Activated CD4-positive, alpha-beta T cell treated with anti-CD3 and anti-CD28 coated beads for 36 hours (primary cell): ENCODE measurements around the gene PPP2R2B. TPM values are rescaled to one million over a fixed set of nuclear protein-coding genes. Genes with fewer than 3 reads are reported as not detected.

Experiments
- ATAC-seq: fragments of 200-7000 bp; cut with Tn5 transposase; one replicate; pipeline ENCODE4 v1.10.0; 2021; ENCODE audit warnings: mild to moderate bottlenecking, moderate library complexity
- CTCF ChIA-PET: fragments of 350-600 bp; sonication (Branson Sonifier 250); formaldehyde crosslinking; loops from one replicate; lab custom pipeline; 2021; ENCODE audit warnings: antibody characterized with exemption; lab: Charles Lee
- POLR2A ChIA-PET: fragments of 350-600 bp; sonication (Branson Sonifier 250); formaldehyde crosslinking; loops from one replicate; lab custom pipeline; 2021; ENCODE audit warnings: antibody characterized with exemption, inconsistent platforms; lab: Charles Lee
- DNase-seq: peaks from one replicate; pipeline ENCODE4 v3.0.0-alpha.2; 2020
- H3K27ac Mint-ChIP-seq: one replicate; pipeline ENCODE4 v1.8.0; 2021; ENCODE audit warnings: mixed read lengths
- H3K27me3 Mint-ChIP-seq: one replicate; pipeline ENCODE4 v1.8.0; 2021; ENCODE audit warnings: mixed read lengths
- H3K36me3 Mint-ChIP-seq: one replicate; pipeline ENCODE4 v1.8.0; 2021; ENCODE audit warnings: low read depth, mixed read lengths
- H3K4me1 Mint-ChIP-seq: one replicate; pipeline ENCODE4 v1.8.0; 2021; ENCODE audit warnings: mixed read lengths
- H3K4me3 Mint-ChIP-seq: one replicate; pipeline ENCODE4 v1.8.0; 2021; ENCODE audit warnings: mild to moderate bottlenecking, moderate library complexity, mixed read lengths
- H3K9me3 Mint-ChIP-seq: one replicate; pipeline ENCODE4 v1.8.0; 2021; ENCODE audit warnings: low read depth, mixed read lengths
- intact Hi-C, 2 experiments: fragments of 100-400 bp; cut with DNase I in 1 of 2; cut with micrococcal nuclease in 1 of 2; formaldehyde crosslinking; loops; one replicate each; pipeline versions ENCODE4 v1.14.2 to v1.15.1; 2022 to 2024; cut with DNase I, micrococcal nuclease
- total RNA-seq, 2 experiments: library from RNA; stranded (reverse); gene quantifications; one replicate each; pipeline ENCODE4 v1.2.3, GENCODE V29; 2021

The PPP2R2B gene
- total RNA-seq, 2 experiments from 2014 or later, result 0.40 to 0.85 TPM

- ChIA-PET POLR2A (no interaction called here), CTCF (no interaction called here)
- H3K9me3 Mint-ChIP-seq, result no peaks in the 10 kb centered on the region
- no peak overlapping the region for H3K4me3 Mint-ChIP-seq
- no peak overlapping the region for H3K27ac Mint-ChIP-seq
- ATAC-seq (no peak), DNase-seq (no peak)
- no peaks in the 10 kb centered on the region for H3K4me1 Mint-ChIP-seq
- H3K36me3 Mint-ChIP-seq, result no peaks in the 10 kb centered on the region
- intact Hi-C loops, result no loop called here
- H3K27me3 Mint-ChIP-seq, result peaks cover 6% of the 10 kb centered on the region
Observed at GRCh38 chr5:146903789-146904188, 25.2 kb upstream of the PPP2R2B start.

- ATAC-seq (no peak), DNase-seq (no peak)
- Mint-ChIP-seq H3K36me3 (no peaks in the 10 kb centered on the region), H3K27ac (no peak overlapping the region), H3K27me3 (peaks cover 6% of the 10 kb centered on the region), H3K4me3 (no peak overlapping the region), H3K9me3 (peaks cover under 1% of the 10 kb centered on the region), H3K4me1 (no peaks in the 10 kb centered on the region)
- intact Hi-C loops, result no loop called here
- ChIA-PET CTCF (no interaction called here), POLR2A (no interaction called here)
Observed at GRCh38 chr5:146902471-146902870, 23.9 kb upstream of the PPP2R2B start.

GRCh38 chr5:146897061-146897460 is 18.5 kb upstream of the PPP2R2B start:
- CTCF ChIA-PET, result no interaction called here
- intact Hi-C loops, result no loop called here
- Mint-ChIP-seq H3K4me3 (no peak overlapping the region), H3K27me3 (peaks cover 8% of the 10 kb centered on the region), H3K36me3 (no peaks in the 10 kb centered on the region), H3K9me3 (peaks cover 2% of the 10 kb centered on the region), H3K4me1 (peaks cover 13% of the 10 kb centered on the region), H3K27ac (no peak overlapping the region)
- ATAC-seq (no peak), DNase-seq (no peak)
- POLR2A ChIA-PET, result no interaction called here

GRCh38 chr5:146894753-146895521 is 16.4 kb upstream of the PPP2R2B start:
- H3K4me1 Mint-ChIP-seq, result peaks cover 13% of the 10 kb centered on the region
- ATAC-seq, result peak; percentile 88
- POLR2A ChIA-PET, result no interaction called here
- CTCF ChIA-PET, result interaction anchor here (0.9 to 1.2 kb wide), 3 partner anchors 12 to 36 kb away, joined by 3 to 4 read pairs (median 3); no protein-coding TSS in a partner anchor
- H3K9me3 Mint-ChIP-seq, result peaks cover 2% of the 10 kb centered on the region
- no peak overlapping the region for H3K4me3 Mint-ChIP-seq
- peaks cover 2% of the 10 kb centered on the region for H3K27me3 Mint-ChIP-seq
- H3K36me3 Mint-ChIP-seq, result no peaks in the 10 kb centered on the region
- no peak for DNase-seq
- intact Hi-C loops, result no loop called here
- H3K27ac Mint-ChIP-seq, result peak overlapping the region; percentile 38

GRCh38 chr5:146893991-146894390 is 15.4 kb upstream of the PPP2R2B start:
- no peak overlapping the region for H3K4me3 Mint-ChIP-seq
- no peak overlapping the region for H3K27ac Mint-ChIP-seq
- intact Hi-C loops, result no loop called here
- no peak for ATAC-seq
- H3K4me1 Mint-ChIP-seq, result peaks cover 13% of the 10 kb centered on the region
- H3K9me3 Mint-ChIP-seq, result peaks cover 2% of the 10 kb centered on the region
- H3K27me3 Mint-ChIP-seq, result peaks cover 2% of the 10 kb centered on the region
- POLR2A ChIA-PET, result no interaction called here
- CTCF ChIA-PET, result interaction anchor here (1.2 kb wide), 1 partner anchor 13 kb away, joined by 3 read pairs; no protein-coding TSS in a partner anchor
- no peaks in the 10 kb centered on the region for H3K36me3 Mint-ChIP-seq
- DNase-seq, result no peak

- peaks cover 13% of the 10 kb centered on the region for H3K4me1 Mint-ChIP-seq
- ATAC-seq (no peak), DNase-seq (no peak)
- H3K27ac Mint-ChIP-seq, result no peak overlapping the region
- no peak overlapping the region for H3K4me3 Mint-ChIP-seq
- H3K27me3 Mint-ChIP-seq, result peaks cover 4% of the 10 kb centered on the region
- ChIA-PET CTCF (no interaction called here), POLR2A (no interaction called here)
- intact Hi-C loops, result no loop called here
- no peaks in the 10 kb centered on the region for H3K36me3 Mint-ChIP-seq
- no peaks in the 10 kb centered on the region for H3K9me3 Mint-ChIP-seq
Observed at GRCh38 chr5:146892231-146892630, 13.7 kb upstream of the PPP2R2B start.

GRCh38 chr5:146891511-146891910 is 13.0 kb upstream of the PPP2R2B start:
- H3K4me1 Mint-ChIP-seq, result peaks cover 12% of the 10 kb centered on the region
- ChIA-PET CTCF (no interaction called here), POLR2A (interaction anchor here (0.6 kb wide), 1 partner anchor 1458 kb away, joined by 3 read pairs; no protein-coding TSS in a partner anchor)
- ATAC-seq, result no peak
- no peaks in the 10 kb centered on the region for H3K36me3 Mint-ChIP-seq
- DNase-seq, result no peak
- peaks cover 4% of the 10 kb centered on the region for H3K27me3 Mint-ChIP-seq
- no peaks in the 10 kb centered on the region for H3K9me3 Mint-ChIP-seq
- H3K4me3 Mint-ChIP-seq, result no peak overlapping the region
- H3K27ac Mint-ChIP-seq, result no peak overlapping the region
- intact Hi-C loops, result no loop called here

- H3K27me3 Mint-ChIP-seq, result peaks cover 4% of the 10 kb centered on the region
- no peaks in the 10 kb centered on the region for H3K9me3 Mint-ChIP-seq
- no peak for ATAC-seq
- intact Hi-C loops, result no loop called here
- H3K4me1 Mint-ChIP-seq, result peaks cover 8% of the 10 kb centered on the region
- no peak overlapping the region for H3K4me3 Mint-ChIP-seq
- no peaks in the 10 kb centered on the region for H3K36me3 Mint-ChIP-seq
- DNase-seq, result no peak
- ChIA-PET CTCF (no interaction called here), POLR2A (interaction anchor here (0.6 kb wide), 1 partner anchor 1459 kb away, joined by 3 read pairs; no protein-coding TSS in a partner anchor)
- H3K27ac Mint-ChIP-seq, result no peak overlapping the region
Observed at GRCh38 chr5:146890731-146891440, 12.3 kb upstream of the PPP2R2B start.

- ChIA-PET POLR2A (no interaction called here), CTCF (no interaction called here)
- H3K9me3 Mint-ChIP-seq, result no peaks in the 10 kb centered on the region
- no peak overlapping the region for H3K4me3 Mint-ChIP-seq
- H3K4me1 Mint-ChIP-seq, result peaks cover 6% of the 10 kb centered on the region
- peaks cover 6% of the 10 kb centered on the region for H3K27me3 Mint-ChIP-seq
- DNase-seq (no peak), ATAC-seq (no peak)
- intact Hi-C loops, result no loop called here
- no peaks in the 10 kb centered on the region for H3K36me3 Mint-ChIP-seq
- no peak overlapping the region for H3K27ac Mint-ChIP-seq
Observed at GRCh38 chr5:146890066-146890465, 11.5 kb upstream of the PPP2R2B start.

- CTCF ChIA-PET, result no interaction called here
- no peak for ATAC-seq
Observed at GRCh38 chr5:146889169-146889568, 10.6 kb upstream of the PPP2R2B start.

GRCh38 chr5:146888351-146888978 is 9.9 kb upstream of the PPP2R2B start:
- ATAC-seq (no peak), DNase-seq (no peak)
- H3K9me3 Mint-ChIP-seq, result no peaks in the 10 kb centered on the region
- H3K4me3 Mint-ChIP-seq, result no peak overlapping the region
- no peak overlapping the region for H3K27ac Mint-ChIP-seq
- ChIA-PET CTCF (interaction anchor here (0.6 kb wide), 1 partner anchor 142 kb away, joined by 3 read pairs; no protein-coding TSS in a partner anchor), POLR2A (no interaction called here)
- H3K4me1 Mint-ChIP-seq, result no peaks in the 10 kb centered on the region
- H3K36me3 Mint-ChIP-seq, result no peaks in the 10 kb centered on the region
- peaks cover 8% of the 10 kb centered on the region for H3K27me3 Mint-ChIP-seq
- intact Hi-C loops, result no loop called here

More at GRCh38 chr5:146889169-146889568, 10.6 kb upstream of the PPP2R2B start:
- DNase-seq, result no peak
- H3K9me3 Mint-ChIP-seq, result no peaks in the 10 kb centered on the region
- POLR2A ChIA-PET, result no interaction called here
- H3K27me3 Mint-ChIP-seq, result peaks cover 8% of the 10 kb centered on the region
- H3K4me3 Mint-ChIP-seq, result no peak overlapping the region
- no peak overlapping the region for H3K27ac Mint-ChIP-seq
- H3K36me3 Mint-ChIP-seq, result no peaks in the 10 kb centered on the region
- intact Hi-C loops, result no loop called here
- H3K4me1 Mint-ChIP-seq, result no peaks in the 10 kb centered on the region
